Measurements from ENCODE around the gene HOXD12. TPM values are rescaled to one million over a fixed set of nuclear protein-coding genes. Genes with fewer than 3 reads are reported as not detected.

HOXD12 gene, protein sequence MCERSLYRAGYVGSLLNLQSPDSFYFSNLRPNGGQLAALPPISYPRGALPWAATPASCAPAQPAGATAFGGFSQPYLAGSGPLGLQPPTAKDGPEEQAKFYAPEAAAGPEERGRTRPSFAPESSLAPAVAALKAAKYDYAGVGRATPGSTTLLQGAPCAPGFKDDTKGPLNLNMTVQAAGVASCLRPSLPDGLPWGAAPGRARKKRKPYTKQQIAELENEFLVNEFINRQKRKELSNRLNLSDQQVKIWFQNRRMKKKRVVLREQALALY
- total RNA-seq, result not detected
- long read RNA-seq, result 0 reads

DNA sequence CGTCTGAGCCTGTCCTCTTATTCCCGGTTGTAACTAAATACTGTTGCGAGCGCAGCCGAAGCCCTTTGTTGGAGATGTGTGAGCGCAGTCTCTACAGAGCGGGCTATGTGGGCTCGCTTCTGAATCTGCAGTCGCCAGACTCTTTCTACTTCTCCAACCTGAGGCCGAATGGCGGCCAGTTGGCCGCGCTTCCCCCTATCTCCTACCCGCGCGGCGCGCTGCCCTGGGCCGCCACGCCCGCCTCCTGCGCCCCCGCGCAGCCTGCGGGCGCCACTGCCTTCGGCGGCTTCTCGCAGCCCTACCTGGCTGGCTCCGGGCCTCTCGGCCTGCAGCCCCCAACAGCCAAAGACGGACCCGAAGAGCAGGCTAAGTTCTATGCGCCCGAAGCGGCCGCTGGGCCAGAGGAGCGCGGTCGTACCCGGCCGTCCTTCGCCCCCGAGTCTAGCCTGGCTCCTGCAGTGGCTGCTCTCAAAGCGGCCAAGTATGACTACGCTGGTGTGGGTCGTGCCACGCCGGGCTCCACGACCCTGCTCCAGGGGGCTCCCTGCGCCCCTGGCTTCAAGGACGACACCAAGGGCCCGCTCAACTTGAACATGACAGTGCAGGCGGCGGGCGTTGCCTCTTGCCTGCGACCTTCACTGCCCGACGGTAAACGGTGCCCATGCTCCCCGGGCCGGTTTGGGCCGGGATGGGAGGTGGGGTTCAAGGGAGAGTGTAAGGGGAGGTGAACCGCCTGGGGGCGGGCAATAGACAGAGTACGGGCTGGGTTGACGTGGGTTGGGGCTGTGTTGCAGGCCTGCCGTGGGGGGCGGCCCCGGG, at the start of gene HOXD12:
TSS of gene HOXD12 (plus strand) at position 68 of the 819 bp plus-strand sequence. CDS start at position 75, 7 bp downstream.
- no peak for ATAC-seq
- intact Hi-C loops (cut with DNase I), result no loop called here
- DNase-seq, result no peak
- Histone ChIP-seq H3K4me3 (no peak within 1 kb of the TSS), H3K36me3 (no peaks in the 10 kb centered on the region), H3K9me3 (no peaks in the 10 kb centered on the region), H3K4me1 (peaks cover 14% of the 10 kb centered on the region), H3K27me3 (peaks cover 99% of the 10 kb centered on the region), H3K27ac (no peak within 1 kb of the TSS)
- TF ChIP-seq, protein P1, sequence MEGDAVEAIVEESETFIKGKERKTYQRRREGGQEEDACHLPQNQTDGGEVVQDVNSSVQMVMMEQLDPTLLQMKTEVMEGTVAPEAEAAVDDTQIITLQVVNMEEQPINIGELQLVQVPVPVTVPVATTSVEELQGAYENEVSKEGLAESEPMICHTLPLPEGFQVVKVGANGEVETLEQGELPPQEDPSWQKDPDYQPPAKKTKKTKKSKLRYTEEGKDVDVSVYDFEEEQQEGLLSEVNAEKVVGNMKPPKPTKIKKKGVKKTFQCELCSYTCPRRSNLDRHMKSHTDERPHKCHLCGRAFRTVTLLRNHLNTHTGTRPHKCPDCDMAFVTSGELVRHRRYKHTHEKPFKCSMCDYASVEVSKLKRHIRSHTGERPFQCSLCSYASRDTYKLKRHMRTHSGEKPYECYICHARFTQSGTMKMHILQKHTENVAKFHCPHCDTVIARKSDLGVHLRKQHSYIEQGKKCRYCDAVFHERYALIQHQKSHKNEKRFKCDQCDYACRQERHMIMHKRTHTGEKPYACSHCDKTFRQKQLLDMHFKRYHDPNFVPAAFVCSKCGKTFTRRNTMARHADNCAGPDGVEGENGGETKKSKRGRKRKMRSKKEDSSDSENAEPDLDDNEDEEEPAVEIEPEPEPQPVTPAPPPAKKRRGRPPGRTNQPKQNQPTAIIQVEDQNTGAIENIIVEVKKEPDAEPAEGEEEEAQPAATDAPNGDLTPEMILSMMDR (IDR thresholded peaks at IDR 0.05), result no peak

DNA sequence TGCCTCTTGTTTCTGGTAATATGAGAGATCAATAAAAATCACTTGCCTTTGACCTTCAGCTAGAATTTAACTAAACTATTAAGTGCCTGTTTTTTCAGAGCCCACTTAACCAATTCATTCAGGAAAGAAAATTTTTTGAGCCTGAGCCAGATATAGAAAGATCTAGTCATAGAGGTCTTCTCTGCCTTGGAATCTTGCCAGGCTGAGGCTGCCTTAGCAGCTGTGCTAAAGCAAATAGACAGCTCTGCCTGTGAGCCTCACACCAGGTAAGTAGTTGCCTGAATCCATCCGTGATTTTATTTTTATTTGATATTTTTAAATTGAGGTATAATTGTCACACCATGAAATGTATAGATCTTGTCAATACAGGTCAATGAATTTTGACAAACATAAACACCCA, 43.2 kb upstream of the HOXD12 start:
- H3K4me3 ChIP-seq, result no peak overlapping the region
- intact Hi-C loops (cut with DNase I), result no loop called here
- DNase-seq, result no peak

DNA sequence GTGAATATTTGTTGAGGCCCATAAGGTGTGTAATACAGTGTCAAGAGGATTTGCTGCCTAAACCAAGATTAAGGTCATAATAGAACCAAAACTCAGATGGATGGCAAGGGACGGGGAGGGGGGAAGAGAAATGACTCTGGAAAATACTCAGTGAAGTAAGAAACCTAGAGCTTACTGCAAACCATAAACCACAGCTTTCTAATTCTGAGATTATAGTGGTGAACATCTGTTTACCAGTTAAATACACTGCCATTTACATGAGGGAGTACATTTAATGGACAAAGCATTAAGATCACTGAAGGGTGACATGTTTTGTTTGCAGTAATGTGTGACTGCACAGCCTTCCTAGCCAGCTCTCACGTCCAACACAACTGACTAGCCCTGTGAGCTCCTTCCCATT, 35.6 kb upstream of the HOXD12 start:
- no peak overlapping the region for H3K27ac ChIP-seq
- H3K4me3 ChIP-seq, result no peak overlapping the region
- no peak for ATAC-seq
- no peaks in the 10 kb centered on the region for H3K9me3 ChIP-seq
- H3K4me1 ChIP-seq, result peaks cover 13% of the 10 kb centered on the region
- TF ChIP-seq, protein P1 (IDR thresholded peaks at IDR 0.05), result no peak
- peaks cover 79% of the 10 kb centered on the region for H3K27me3 ChIP-seq
- intact Hi-C loops (cut with DNase I), result no loop called here
- DNase-seq, result no peak
- no peaks in the 10 kb centered on the region for H3K36me3 ChIP-seq

More for the DNA sequence above, 43.2 kb upstream of the HOXD12 start:
- H3K36me3 ChIP-seq, result no peaks in the 10 kb centered on the region
- TF ChIP-seq, protein P1 (IDR thresholded peaks at IDR 0.05), result no peak
- H3K27me3 ChIP-seq, result peaks cover 21% of the 10 kb centered on the region
- H3K27ac ChIP-seq, result no peak overlapping the region
- no peaks in the 10 kb centered on the region for H3K4me1 ChIP-seq
- no peak for ATAC-seq
- no peaks in the 10 kb centered on the region for H3K9me3 ChIP-seq

DNA sequence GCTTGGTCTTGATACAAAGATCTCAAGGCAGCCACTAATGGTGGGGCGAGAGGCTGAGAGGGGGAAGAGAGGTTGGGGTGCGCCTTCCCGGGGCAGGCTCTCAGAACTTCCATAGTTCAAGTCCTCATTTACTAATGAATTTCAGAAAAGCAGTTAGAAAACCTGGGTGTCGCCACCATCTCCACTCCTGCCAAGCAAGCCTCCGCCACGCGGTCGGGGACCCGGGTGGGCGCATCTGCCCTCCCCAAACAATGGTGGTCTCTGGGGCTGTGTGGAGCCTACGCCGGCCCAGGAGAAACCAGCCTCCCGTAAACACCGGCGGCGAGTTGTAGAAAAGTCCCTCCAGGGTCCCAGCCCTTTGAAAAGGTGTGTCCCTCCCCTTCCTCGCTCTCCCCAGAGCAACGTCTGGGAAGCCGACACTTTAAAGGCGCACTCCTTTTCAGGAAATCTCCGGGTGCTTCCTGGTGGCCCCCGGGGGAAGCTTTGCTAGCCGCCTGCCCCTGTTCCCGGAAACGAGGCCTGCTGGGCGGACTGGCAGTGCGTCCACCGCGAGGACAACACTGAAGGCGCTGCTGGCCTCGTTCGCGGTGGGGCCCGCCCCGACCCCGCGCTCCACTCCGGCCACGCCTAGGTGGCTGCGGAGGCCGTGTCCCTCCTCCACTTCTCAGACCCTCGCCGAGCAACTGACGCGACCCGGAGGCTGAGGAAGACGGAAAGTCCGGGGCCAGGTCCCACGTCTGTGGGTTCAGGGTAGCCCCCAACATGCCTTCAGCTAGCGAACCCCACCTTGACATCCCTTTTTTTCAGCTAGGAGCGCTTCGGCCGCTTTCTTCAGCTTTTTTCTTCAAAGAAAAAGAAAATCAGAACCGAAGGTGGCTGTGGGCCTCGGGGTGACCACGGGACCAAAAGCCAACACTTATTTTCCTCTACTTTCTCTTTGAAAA, 32.7 kb upstream of the HOXD12 start:
- ATAC-seq (no peak), DNase-seq (no peak)
- H3K9me3 ChIP-seq, result no peaks in the 10 kb centered on the region
- H3K27me3 ChIP-seq, result peaks cover 95% of the 10 kb centered on the region
- TF ChIP-seq, protein P1 (IDR thresholded peaks at IDR 0.05), result no peak
- intact Hi-C loops (cut with DNase I), result no loop called here
- H3K4me3 ChIP-seq, result peak overlapping the region; percentile 19
- no peak overlapping the region for H3K27ac ChIP-seq
- peaks cover 13% of the 10 kb centered on the region for H3K4me1 ChIP-seq
- no peaks in the 10 kb centered on the region for H3K36me3 ChIP-seq
